ENCODE measurements around the gene SNAI3.

SNAI3 gene

DNA sequence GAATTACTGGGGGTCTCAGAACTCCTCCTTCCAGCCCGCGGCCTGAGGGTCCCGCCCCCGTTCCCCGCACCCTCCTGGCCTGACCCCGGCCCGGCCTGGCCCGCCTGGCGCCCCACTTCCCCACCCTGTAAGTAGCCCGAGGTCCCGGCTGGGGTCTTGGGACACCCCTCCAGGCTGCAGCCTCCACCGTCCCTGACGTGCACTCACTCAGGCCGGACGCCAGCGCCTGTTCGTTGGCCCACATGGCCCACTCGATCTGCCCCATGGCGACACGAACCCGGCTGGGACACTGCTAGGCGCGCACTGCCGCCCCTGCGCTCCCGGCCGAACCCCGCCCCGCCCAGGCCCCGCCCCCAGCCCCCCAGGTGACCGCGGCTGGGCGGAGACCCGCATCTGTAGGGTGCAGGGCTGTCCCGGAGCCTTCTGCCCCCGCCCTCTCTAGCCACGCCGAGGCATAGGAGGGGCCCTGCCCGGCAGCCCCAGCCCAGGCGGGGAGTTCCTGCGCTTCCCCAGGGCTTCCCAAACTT lies 35.5 kb downstream of the SNAI3 start, which contains the start of gene CYBA:
TSS of gene CYBA (minus strand) at position 305 of the 527 bp plus-strand sequence. CDS start at position 265, 40 bp downstream.
- peak; percentile 90 for DNase-seq (ENCODE audit: low spot score)

DNA sequence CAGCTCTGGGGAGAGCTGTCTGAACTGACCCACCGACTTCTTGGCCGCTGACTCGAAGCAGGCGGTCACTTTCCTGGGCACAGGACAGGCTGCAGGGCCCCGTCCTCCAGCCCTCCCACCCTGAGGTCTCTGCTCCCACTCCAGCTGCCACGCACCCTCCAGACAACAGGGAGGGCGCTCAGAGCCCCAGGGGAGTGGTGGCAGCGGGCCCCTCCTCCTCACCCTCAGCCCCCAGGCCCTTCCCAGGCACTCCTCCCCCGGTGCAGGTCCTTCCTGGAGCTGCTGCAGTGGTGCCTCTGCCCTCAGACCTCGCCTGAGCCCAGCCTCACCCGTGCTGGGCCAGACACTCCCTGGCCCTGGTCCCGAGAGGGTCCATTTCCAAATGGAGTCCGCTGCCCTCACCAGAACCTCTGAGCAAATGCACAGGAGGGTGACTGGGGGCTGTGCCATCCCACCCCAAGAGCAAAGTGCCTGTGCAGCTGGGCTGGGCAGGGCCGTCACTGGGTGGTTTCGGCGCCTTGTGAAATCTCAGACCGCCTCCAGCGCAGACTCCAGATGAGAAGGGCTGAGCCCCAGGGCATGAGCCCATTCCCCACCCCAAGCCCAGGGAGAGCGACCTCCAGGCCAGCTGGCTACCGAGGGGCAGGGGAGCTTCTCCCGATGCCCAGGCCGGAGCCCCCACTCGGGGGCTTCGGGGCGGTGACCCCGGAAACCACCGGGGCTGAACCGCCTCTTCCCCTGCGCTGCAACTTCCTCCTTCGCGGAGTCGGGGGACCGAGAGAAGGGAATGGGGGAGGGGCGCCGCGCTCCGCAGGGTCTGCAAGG lies 36.2 kb downstream of the SNAI3 start:
- peak; percentile 66 for DNase-seq (ENCODE audit: low spot score)

DNA sequence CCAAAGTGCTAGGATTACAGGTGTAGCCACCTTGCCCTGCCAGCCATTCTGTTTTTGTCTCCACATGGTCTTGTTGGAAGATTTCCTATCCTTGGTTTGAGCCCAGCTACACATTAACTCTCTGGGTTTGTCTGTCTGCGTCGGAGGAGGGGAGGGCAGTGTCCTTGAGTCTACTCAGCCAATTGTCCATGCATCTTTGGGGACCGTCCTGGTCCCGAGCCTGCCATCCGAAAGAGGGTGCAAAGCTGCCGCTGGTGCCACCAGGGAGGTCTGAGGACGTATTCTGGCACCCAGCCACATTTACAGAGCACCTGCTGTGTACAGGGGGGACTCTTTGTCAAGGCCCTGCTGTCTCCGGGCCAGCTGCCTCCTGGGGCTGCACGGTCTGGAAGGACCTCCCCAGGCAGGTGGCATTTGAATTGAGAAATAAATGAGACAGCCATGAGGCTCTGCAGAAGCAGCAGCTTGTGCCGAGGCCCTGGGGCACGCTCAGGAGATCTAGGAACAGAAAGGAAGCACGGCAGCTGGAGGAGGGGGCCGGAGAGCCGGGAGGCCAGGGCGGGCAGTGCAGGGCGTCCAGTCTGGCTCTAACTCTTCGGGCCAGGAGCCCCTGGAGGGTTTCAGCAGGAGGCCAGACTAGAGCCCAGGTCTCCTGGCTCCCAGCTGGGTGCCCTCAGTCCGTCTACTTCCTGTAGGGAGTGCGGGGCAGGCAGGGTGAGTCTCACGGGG lies 36.9 kb downstream of the SNAI3 start:
- DNase-seq (ENCODE audit: low spot score), result peak; percentile 55

DNA sequence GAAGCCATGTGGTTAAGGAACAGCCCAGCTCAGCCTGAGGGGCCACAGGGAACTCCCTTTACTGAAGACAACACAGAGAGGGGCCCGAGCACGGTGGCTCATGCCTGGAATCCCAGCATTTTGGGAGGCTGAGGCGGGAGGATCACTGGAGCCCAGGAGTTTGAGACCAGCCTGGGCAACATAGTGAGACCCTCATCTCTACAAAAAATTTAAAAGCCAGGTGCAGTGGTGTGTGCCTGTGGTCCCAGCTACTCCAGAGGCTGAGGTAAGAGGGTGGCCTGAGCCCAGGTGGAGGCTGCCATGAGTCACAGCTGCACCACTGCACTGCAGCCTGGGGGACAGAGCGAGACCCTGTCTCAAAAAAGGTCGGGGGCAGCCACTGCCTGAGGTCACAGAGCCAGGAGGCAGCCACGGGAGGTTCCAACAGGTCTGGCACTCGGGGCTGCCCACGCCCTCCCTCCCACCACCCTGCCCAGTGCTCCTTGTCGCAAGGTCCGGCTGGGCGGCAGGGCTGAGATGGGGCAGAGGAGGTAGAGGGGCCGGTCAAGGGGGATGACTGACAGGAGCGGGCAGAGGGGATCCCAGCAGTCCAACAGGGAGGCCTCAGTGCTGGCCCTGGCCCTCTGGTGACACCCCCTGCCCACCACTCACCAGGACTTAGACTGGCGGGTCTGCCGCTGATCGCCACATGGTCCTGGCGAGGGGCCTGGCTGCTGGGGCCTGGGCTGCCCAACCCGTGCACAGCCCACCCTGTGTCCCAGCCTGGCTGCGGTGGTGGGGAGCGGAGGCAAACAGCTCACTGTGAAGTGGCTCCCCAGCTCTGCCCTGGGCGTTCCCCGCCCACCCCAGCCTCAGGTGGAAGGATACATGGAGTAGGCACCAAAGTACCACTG lies 38.9 kb downstream of the SNAI3 start:
- DNase-seq (ENCODE audit: low spot score), result no peak

DNA sequence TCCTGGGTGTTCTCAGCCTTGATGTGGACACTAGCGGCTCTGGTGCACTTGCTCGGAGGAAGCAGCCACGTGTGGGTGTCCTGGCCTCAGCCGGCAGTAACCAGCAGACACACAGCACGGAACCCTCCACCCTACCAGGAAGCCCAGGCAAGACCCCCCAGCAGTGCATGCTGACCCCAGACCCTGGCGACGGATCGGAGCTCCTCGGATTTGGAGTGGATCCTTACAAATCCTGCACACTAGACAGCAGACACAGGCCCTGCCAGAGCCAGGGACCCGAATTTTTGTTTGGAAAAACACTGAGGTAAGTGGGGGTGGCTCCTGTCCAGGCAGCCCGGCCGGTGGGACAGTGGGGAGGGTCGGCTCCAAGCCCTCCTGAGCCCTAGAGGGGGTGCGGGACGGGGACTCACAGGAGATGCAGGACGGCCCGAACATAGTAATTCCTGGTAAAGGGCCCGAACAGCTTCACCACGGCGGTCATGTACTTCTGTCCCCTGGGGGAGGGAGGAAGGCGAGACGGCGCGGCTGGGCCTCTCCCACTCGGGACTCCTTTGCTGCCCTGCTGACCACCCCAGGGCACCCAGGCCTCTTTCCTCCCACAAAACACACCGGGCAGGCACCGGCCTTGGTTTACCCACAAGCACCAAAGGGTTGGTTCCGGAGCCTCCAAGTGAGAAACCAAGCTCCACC lies 39.8 kb downstream of the SNAI3 start:
- no peak for DNase-seq (ENCODE audit: low spot score)

DNA sequence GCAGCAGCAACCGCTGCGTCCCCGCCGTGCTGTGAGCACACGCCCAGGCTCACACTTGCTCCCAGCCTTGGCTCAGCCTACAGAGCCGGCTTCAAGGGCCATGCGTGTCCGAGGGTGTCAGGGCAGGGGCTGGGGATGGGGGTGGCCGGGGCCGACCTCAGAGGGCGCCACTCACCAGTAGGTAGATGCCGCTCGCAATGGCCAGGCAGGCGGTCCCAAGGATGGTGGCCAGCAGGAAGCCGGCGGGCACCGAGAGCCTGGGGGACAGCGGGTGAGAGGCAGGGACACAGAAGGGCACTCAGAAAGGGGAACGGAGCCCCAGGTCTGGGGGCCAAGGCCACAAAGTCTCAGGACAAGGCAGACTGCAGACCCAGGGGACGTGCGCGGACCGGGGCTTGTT lies 40.4 kb downstream of the SNAI3 start:
- no peak for DNase-seq (ENCODE audit: low spot score)

DNA sequence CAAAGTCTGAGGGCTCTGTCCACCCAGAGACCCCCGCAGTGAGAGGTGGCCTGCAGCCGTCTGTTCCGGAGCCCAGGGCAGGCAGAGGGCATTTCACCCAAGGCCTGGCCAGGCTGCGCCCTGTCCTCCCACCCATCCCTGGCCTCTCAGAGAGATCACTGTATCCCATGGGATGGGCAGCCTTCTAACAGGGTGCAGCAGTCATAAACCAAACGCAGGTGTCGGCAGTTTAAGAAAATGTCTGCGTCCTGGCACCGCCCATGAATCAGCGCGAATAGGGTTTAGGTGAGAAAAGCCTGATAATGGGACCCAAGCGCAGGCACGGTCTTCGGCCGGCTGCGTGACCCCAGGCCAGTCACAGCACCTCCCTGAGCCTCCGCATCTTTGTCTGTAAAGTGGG lies 40.9 kb downstream of the SNAI3 start:
- DNase-seq (ENCODE audit: low spot score), result no peak

DNA sequence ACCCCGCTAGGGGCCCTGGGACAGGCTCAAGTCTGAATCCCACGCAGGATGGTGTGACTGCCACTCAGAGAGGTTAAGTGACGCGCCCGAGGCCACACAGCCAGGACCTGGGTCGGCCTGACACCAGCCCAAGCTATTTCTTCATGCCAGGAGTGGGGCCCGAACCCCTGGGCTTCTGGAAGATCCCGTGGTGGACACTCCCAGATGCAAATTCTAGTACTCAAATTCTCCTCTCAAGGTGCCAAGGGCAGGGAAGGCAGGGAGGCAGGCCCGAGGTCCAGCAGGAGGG lies 42.7 kb downstream of the SNAI3 start:
- no peak for DNase-seq (ENCODE audit: low spot score)

DNA sequence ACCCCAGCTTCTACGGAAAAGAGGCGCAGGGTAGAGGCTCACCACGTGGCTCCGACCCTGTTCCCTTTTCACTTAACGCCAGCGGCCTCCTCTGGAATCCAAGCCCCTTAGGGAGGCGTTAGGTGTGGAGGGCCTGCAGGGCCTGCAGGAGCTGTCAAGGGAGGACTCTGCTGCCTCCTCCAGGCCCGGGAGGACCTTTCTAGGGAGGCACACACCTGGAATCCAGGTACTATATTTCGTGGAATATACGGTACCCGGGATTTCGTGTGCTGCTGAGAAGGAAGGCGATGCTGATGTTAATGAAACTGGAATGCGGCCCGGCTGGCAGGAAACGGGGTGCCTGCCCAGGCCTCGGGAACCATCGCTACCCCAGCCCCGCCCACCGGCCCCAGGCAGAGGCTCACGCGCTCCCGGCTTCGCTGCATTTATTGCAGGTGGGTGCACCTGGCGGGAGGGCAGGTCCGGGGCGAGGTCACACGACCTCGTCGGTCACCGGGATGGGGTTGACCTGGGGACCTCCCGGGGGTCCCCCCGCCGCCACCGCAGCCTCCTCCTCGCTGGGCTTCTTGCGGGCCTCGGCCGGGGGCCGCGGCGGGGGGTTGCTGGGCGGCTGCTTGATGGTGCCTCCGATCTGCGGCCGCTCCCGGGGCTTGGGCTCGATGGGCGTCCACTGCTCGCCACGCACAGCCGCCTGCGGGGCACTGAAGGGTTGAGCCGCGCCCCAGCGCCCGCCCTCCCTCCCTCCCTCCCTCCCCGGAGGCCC lies 43.2 kb downstream of the SNAI3 start:
- no peak for DNase-seq (ENCODE audit: low spot score)

DNA sequence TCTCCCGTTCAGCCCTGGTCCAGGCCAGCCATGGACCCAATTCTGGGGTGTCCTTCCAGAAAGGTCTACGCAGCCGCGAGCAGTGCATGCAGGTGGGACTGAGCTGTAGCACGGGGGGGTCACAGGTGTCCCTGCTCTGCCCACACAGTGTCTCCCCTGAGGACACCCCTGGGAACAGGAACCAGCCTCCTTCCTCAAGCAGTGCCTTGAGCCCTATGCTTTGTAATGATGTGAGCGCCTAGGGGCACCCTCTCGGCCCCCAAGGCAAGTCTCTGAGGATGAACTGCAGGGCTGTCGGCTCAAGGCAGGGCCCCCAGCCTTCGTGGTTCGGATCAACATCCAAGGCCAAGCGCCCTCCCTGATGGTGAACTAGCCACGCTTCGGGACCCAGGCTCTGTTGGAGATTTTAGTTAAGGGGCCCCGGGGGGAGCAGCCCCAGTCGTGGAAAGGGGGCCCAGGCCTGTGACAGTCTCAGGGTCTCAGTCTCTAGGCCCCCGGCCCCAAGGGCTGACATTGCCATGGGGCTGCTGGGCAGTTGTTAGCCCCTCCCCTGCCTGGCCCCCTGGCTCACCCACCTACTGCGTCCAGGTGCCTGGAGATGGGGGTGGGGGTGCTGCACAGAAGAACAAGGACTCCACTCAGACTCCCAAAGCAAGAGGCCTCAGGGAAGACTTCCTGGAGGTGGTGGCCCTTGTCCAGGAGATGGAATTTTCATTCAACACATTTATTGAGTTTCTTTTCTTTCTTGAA lies 45.6 kb downstream of the SNAI3 start:
- peak; percentile 50 for DNase-seq (ENCODE audit: low spot score)

DNA sequence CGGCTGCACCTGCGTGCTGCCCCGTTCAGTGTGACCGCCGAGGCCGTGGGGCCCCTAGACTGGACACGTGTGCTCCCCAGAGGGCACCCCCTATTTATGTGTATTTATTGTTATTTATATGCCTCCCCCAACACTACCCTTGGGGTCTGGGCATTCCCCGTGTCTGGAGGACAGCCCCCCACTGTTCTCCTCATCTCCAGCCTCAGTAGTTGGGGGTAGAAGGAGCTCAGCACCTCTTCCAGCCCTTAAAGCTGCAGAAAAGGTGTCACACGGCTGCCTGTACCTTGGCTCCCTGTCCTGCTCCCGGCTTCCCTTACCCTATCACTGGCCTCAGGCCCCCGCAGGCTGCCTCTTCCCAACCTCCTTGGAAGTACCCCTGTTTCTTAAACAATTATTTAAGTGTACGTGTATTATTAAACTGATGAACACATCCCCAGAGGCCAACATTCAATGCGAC lies 46.2 kb downstream of the SNAI3 start:
- no peak for DNase-seq (ENCODE audit: low spot score)

DNA sequence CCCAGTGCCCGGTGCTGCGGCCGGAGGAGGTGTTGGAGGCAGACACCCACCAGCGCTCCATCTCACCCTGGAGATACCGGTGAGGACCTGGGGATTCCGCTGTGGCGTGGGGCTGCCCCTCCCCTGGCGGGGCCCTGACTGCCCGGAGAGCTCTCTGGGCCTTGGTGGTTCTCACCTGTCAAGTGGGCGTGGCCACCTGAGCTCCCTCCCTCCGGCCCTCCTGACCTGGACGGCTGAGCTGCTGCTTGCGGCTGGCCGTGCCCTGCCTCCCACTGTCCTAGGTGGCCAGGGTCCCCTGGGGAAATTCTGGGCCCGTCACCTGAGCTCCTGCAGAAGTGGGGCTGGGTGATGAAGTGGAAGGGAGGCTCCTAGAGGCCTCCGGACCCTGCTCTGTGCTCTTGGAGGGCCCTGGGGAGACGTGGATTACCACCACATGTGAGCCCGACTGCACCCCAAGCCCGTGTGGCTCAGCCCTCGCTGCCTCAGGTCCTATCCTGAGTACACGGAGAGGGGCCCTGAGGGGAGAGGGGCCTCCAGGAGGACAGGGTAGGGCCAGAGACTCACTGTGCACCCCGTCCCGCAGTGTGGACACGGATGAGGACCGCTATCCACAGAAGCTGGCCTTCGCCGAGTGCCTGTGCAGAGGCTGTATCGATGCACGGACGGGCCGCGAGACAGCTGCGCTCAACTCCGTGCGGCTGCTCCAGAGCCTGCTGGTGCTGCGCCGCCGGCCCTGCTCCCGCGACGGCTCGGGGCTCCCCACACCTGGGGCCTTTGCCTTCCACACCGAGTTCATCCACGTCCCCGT lies 46.9 kb downstream of the SNAI3 start:
- DNase-seq (ENCODE audit: low spot score), result peak; percentile 59

DNA sequence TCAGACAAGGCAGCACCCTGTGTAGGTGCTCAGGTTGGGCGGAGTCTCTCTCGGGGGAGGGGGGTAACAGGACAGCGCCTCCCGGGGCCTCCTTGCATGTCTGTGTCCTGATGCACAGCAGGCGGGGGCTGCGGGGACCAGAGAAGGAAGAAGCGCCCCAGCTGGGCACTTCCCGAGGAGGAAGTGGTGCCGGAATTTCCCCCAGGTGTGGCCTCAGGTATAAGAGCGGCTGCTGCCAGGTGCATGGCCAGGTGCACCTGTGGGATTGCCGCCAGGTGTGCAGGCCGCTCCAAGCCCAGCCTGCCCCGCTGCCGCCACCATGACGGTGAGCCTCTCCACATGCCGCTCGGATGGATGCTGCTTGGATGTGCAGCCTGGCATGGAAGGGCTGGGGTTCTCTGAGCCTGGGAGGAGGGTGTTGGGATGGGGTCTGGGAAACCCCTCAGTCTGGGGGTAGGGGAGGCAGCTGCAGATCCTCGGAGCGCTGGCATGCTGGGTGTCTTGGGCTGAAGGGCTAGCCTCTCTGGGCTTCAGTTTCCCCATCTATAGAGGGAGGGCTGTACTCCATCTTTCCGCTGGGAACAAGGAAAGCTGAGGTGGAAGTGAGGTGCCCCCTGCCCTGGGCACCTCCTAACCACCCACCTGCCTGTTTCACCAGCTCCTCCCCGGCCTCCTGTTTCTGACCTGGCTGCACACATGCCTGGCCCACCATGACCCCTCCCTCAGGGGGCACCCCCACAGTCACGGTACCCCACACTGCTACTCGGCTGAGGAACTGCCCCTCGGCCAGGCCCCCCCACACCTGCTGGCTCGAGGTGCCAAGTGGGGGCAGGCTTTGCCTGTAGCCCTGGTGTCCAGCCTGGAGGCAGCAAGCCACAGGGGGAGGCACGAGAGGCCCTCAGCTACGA lies 47.7 kb downstream of the SNAI3 start, which contains the start of gene IL17C:
TSS of gene IL17C (plus strand) at position 250 of the 908 bp plus-strand sequence. CDS start at position 320, 70 bp downstream.
- peak; percentile 58 for DNase-seq (ENCODE audit: low spot score)

DNA sequence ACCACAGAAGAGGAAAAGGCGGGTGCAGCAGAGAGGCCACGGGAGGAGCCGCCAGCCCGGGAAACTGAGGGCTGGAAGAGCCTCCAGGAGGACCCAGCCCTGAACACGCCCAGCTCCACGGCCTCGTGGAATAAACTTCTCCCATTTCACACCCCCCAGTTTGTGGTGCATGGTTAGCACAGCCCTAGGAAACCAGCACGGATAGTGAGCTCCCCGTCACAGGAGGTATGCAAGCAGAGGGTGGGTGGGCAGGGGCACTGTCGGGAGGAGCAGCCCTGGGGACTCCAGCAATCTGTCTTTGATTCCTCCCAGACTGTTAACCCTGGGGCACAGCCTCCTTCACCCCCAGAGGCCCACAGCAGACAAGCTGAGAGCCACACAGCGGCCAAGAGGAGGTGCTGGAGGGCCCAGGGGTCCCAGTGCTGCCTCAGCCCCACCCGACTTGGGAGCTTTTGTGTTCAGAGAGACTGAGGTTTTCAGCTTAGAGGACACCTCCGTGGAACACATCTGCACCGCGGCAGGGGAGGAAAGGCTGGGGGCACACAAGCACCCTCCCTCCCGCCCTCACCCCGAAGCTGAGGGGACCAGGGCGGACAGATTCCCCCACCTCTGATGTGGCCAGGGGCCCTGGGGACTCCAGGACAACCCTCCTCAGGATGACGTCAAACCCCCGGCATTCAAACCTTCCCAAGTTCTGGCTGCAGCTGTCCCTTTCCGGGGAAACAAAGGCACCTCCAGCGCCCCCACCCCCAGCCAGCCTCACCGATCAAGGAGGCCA lies 49.6 kb downstream of the SNAI3 start:
- peak; percentile 36 for DNase-seq (ENCODE audit: low spot score)

DNA sequence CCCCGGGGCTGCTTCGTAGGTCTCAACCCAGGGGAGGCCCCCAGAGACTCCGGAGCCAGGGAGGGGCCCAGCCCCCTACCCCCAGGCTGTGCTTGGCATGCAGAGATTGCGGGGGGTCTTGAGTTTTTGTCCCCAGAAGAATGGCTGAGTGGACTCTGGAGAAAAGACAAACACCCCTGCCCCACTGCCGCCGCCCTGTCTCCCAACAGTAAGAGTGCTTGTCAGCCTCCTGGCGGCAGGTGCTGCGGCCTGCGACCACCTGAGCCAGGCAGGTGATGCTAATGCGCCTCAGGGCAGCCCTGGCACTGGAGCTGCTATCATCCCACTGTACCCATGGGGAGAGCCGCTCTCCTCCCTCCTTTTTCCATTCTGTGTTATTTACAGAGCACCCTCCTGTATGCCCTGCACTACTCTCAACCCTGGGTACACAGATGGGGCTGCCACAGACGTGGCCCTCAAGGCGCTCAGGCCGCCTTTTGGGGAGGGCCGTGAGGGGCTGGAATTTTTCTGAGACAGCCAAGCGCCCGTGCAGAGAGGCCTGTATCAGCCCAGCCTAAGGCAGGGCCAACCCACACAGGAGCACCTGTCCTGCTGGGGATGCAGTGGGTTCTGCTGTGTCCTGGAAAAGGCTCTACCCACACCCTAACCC lies 50.5 kb downstream of the SNAI3 start:
- no peak for DNase-seq (ENCODE audit: low spot score)

DNA sequence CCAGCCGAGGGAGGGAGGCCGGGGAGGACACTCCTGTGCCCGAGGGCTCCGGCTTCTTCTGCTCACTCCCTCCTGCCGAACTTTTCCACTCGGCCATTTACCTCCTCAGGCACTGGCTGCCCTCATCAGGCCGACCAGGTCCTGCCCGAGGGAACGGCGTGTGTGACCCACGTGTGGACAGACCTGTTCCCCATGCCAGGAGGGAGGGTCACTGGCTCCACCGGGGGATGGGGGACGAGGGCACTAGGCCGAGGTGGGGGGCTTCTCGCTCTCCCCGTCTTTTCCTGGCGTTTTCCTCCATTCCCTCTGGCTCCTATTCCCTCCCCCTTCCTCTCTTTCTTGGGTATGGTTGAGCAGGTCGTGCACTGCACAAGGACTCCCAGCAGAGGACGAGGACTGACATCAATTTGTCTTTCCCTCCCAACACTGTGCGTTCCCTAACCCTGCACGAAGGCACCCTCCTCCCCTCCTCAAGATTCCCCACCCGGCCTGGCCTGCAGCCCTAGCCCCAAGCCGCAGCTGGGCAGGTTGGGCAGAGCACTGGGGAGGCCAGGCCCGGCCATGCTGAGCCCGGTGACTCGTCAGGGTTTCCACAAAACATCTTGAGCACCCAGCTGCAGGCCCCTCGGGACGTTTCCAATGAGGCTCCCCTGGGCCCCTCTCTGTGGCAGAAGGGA lies 51.2 kb downstream of the SNAI3 start:
- DNase-seq (ENCODE audit: low spot score), result peak; percentile 62
